Endothelial cell of umbilical vein (primary cell): ENCODE data around the gene PFDN6. TPM values are rescaled to one million over a fixed set of nuclear protein-coding genes. Genes with fewer than 3 reads are reported as not detected.
A peak's percentile ranks its signal among the peaks of the same experiment; 100 is the strongest.

Experiments used
- BruUV-seq: library from RNA; stranded (reverse); fragments of 400-500 nt; replicated peaks from 2 replicates; lab custom pipeline; 2021; lab: Mats Ljungman, UMichigan
- CTCF ChIA-PET: fragments of 300-600, 350-600 bp; sonication (Branson Sonifier 250); formaldehyde crosslinking; loops from one replicate; lab custom pipeline; 2021; ENCODE audit warnings: antibody characterized with exemption, inconsistent platforms; lab: Charles Lee
- POLR2A ChIA-PET: fragments of 300-600, 350-600 bp; sonication (Branson Sonifier 250); formaldehyde crosslinking; loops from one replicate; lab custom pipeline; 2021; ENCODE audit warnings: antibody characterized with exemption, inconsistent platforms; lab: Charles Lee
- DNase-seq: peaks from one replicate; pipeline ENCODE4 v3.0.0-alpha.2; 2011; ENCODE audit warnings: low read depth, low spot score
- FAIRE-seq: peaks from 2 replicates; lab custom pipeline; 2011; peaks lifted over from hg19 to GRCh38; lab: Jason Lieb, UNC
- H2AFZ ChIP-seq: 2 replicates; pipeline ENCODE4 v1.6.0; 2012; ENCODE audit warnings: low read depth, low read length, control low read depth, inconsistent platforms
- H3K27ac ChIP-seq: 2 replicates; pipeline ENCODE4 v1.5.1; 2011; ENCODE audit warnings: low read depth, mild to moderate bottlenecking, control low read depth, low read length, moderate library complexity; ENCODE audit not compliant: insufficient read depth
- H3K27me3 ChIP-seq, 2 experiments: 2 replicates each; pipeline versions ENCODE4 v1.6.0 to v1.6.1; 2011; ENCODE audit warnings: low read length in 2 of 2, mixed read lengths in 1 of 2; ENCODE audit not compliant: control insufficient read depth in 2 of 2, insufficient read depth in 2 of 2
- H3K36me3 ChIP-seq, 2 experiments: 2 replicates in 1 of 2; 3 replicates in 1 of 2; pipeline ENCODE4 v1.5.1; 2011; ENCODE audit warnings: low read length in 2 of 2, mild to moderate bottlenecking in 1 of 2, moderate library complexity in 1 of 2; ENCODE audit not compliant: control insufficient read depth in 2 of 2, insufficient read depth in 2 of 2; ENCODE audit errors: extremely low read depth in 1 of 2
- H3K4me1 ChIP-seq: 3 replicates; pipeline ENCODE4 v1.5.1; 2011; ENCODE audit warnings: mild to moderate bottlenecking, low read length; ENCODE audit not compliant: control insufficient read depth, insufficient read depth; ENCODE audit errors: extremely low read depth
- H3K4me2 ChIP-seq: 2 replicates; pipeline ENCODE4 v1.6.1; 2011; ENCODE audit warnings: low read length, control low read depth, mixed read lengths; ENCODE audit not compliant: insufficient read depth
- H3K4me3 ChIP-seq, 3 experiments: fragments of 200-600 bp in 1 of 3; sonication (generic), shearing (Covaris generic) in 1 of 3; replicated peaks in 1 of 3; 2 replicates each; pipeline ENCODE4 v1.5.1; 2011 to 2016; ENCODE audit warnings: control low read depth in 3 of 3, low read length in 3 of 3, mild to moderate bottlenecking in 2 of 3, inconsistent platforms in 1 of 3, low read depth in 1 of 3, moderate library complexity in 1 of 3; ENCODE audit not compliant: insufficient read depth in 1 of 3
- H3K79me2 ChIP-seq: 2 replicates; pipeline ENCODE4 v1.6.0; 2012; ENCODE audit warnings: low read length, inconsistent platforms; ENCODE audit not compliant: control insufficient read depth, insufficient read depth
- H3K9ac ChIP-seq: replicated peaks from 2 replicates; pipeline ENCODE3; 2011; ENCODE audit warnings: low read length, control low read depth; ENCODE audit not compliant: insufficient read depth; ENCODE audit errors: extremely low read depth
- H3K9me1 ChIP-seq: replicated peaks from 3 replicates; pipeline ENCODE4 v1.6.0; 2011; ENCODE audit warnings: mild to moderate bottlenecking, low read length; ENCODE audit not compliant: control insufficient read depth, insufficient read depth; ENCODE audit errors: extremely low read depth
- H3K9me3 ChIP-seq: replicated peaks from 2 replicates; pipeline ENCODE4 v1.5.1; 2012; ENCODE audit warnings: low read length, inconsistent platforms; ENCODE audit not compliant: control insufficient read depth, insufficient read depth
- H4K20me1 ChIP-seq: replicated peaks from 2 replicates; pipeline ENCODE3; 2011; ENCODE audit warnings: mild to moderate bottlenecking, low read length; ENCODE audit not compliant: control insufficient read depth, insufficient read depth; ENCODE audit errors: extremely low read depth
- EZH2 ChIP-seq: IDR thresholded peaks from 2 replicates; pipeline ENCODE4 v1.6.1; 2012; ENCODE audit warnings: borderline replicate concordance, low read depth, mild to moderate bottlenecking, moderate library complexity, low read length, inconsistent platforms; ENCODE audit not compliant: severe bottlenecking
- FOS ChIP-seq: IDR thresholded peaks from 2 replicates; pipeline ENCODE4 v1.6.1; 2011; ENCODE audit warnings: mild to moderate bottlenecking, low read length, moderate library complexity, borderline replicate concordance; ENCODE audit not compliant: insufficient read depth
- GATA2 ChIP-seq: IDR thresholded peaks from 2 replicates; pipeline ENCODE4 v1.7.0; 2011; ENCODE audit warnings: low read depth, mild to moderate bottlenecking, moderate library complexity, mixed read lengths, low read length; ENCODE audit not compliant: insufficient read length, insufficient read depth
- JUN ChIP-seq: IDR thresholded peaks from 2 replicates; pipeline ENCODE4 v1.6.1; 2011; ENCODE audit warnings: borderline replicate concordance, low read depth; ENCODE audit not compliant: insufficient read length, insufficient read depth
- MYC ChIP-seq: IDR thresholded peaks from one replicate; pipeline ENCODE4 v1.6.1; 2011; ENCODE audit warnings: mild to moderate bottlenecking, low read depth, low read length
- POLR2A ChIP-seq: IDR thresholded peaks from 2 replicates; pipeline ENCODE4 v1.6.1; 2012; ENCODE audit warnings: low read depth, mild to moderate bottlenecking, control low read depth, low read length
- POLR2AphosphoS5 ChIP-seq: IDR thresholded peaks from 2 replicates; pipeline ENCODE4 v1.6.1; 2012; ENCODE audit warnings: low read depth, mild to moderate bottlenecking, control low read depth, low read length, moderate library complexity; ENCODE audit not compliant: insufficient read depth
- dilution Hi-C: fragments of 300-500 bp; cut with MboI; formaldehyde crosslinking; loops from one replicate; pipeline ENCODE4 v1.15.0; 2019; ENCODE audit warnings: low sequenced_read_pairs; ENCODE audit not compliant: extremely low pct_ligation_motif_present
- intact Hi-C: fragments of 100-400 bp; cut with micrococcal nuclease; formaldehyde crosslinking; loops from one replicate; pipeline ENCODE4 v1.10.0; 2022
- polyA plus RNA-seq, 4 experiments: library from polyadenylated mRNA; depleted of rRNA in 3 of 4; stranded (reverse) in 3 of 4; unstranded in 1 of 4; fragments of >200 nt; gene quantifications; 2 replicates each; pipeline versions ENCODE4 v1.2.1 to v1.2.3, GENCODE V29; 2011 to 2012; ENCODE audit warnings: missing spikeins in 1 of 4
- total RNA-seq: library from RNA; stranded (reverse); gene quantifications from 2 replicates; pipeline ENCODE4 v1.2.3, GENCODE V29; 2021
- TF ChIP-seq, protein P1 (sequence below), 2 donors: IDR thresholded peaks; 1 replicate in 1 of 2; 2 replicates in 1 of 2; pipeline ENCODE4 v1.5.1; 2011; ENCODE audit warnings: low read length in 2 of 2, mild to moderate bottlenecking in 2 of 2, moderate library complexity in 2 of 2, control low read depth in 1 of 2, inconsistent platforms in 1 of 2, low read depth in 1 of 2; ENCODE audit not compliant: insufficient read depth in 1 of 2; ENCODE audit errors: extremely low read depth in 1 of 2
- TF ChIP-seq, protein P2 (sequence below): IDR thresholded peaks from 2 replicates; pipeline ENCODE4 v1.6.1; 2011; ENCODE audit not compliant: insufficient read depth, insufficient read length

PFDN6 gene
- total and polyA plus RNA-seq, 2 donors (not counting 3 experiments of a cell fraction or from before 2014, with no cell fraction given): 31.0 to 63.5 TPM

DNA sequence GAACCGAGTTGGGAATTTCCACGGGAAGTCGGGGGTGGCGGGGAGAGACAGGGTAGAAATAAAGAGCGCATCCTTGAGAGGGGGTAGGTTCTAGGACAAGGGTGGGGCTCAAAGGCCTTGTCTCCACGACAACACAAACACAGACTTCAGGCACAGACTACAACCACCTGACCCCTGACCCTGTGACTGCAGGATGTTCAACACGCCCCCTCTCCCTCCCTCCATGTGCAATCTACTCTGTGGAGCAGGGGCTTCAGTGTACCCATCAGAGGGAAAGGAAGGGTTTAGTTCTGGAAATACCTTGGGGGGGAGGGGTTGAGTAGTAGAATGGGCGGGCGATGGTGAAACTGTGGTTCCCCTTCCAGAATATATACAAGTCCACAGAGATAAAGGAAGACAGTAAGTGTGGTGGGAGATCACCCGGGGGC, 25.1 kb downstream of the PFDN6 start:
- peak overlapping the region; percentile 37 to 96 (median 65) for H3K4me3 ChIP-seq
- no peaks in the 10 kb centered on the region for H4K20me1 ChIP-seq
- no TSS peak for BruUV-seq
- H3K9me1 ChIP-seq: no peaks in the 10 kb centered on the region
- dilution Hi-C loops (no loop called here), intact Hi-C loops (loop anchor here (1.0 to 10.0 kb wide), 3 partner anchors 15 to 260 kb away; partner anchors contain the start of genes HSD17B8, RXRB and SLC39A7)
- peak overlapping the region; percentile 48 for H3K27ac ChIP-seq
- FAIRE-seq: peak; percentile 90
- no peaks in the 10 kb centered on the region for H3K9me3 ChIP-seq
- POLR2A ChIA-PET: no interaction called here
- H3K27me3 ChIP-seq: no peaks in the 10 kb centered on the region
- H3K79me2 ChIP-seq: peaks cover 24% of the 10 kb centered on the region
- peak overlapping the region; percentile 25 for H2AFZ ChIP-seq
- H3K4me1 ChIP-seq: peaks cover 31% of the 10 kb centered on the region
- peak overlapping the region; percentile 81 for H3K4me2 ChIP-seq
- peak; percentile 83 for DNase-seq
- TF ChIP-seq, protein P1, sequence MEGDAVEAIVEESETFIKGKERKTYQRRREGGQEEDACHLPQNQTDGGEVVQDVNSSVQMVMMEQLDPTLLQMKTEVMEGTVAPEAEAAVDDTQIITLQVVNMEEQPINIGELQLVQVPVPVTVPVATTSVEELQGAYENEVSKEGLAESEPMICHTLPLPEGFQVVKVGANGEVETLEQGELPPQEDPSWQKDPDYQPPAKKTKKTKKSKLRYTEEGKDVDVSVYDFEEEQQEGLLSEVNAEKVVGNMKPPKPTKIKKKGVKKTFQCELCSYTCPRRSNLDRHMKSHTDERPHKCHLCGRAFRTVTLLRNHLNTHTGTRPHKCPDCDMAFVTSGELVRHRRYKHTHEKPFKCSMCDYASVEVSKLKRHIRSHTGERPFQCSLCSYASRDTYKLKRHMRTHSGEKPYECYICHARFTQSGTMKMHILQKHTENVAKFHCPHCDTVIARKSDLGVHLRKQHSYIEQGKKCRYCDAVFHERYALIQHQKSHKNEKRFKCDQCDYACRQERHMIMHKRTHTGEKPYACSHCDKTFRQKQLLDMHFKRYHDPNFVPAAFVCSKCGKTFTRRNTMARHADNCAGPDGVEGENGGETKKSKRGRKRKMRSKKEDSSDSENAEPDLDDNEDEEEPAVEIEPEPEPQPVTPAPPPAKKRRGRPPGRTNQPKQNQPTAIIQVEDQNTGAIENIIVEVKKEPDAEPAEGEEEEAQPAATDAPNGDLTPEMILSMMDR (IDR thresholded peaks at IDR 0.05; ENCODE audit: extremely low read depth in 1 of 2, insufficient read depth in 1 of 2, low read depth in 1 of 2, low read length in 2 of 2): no peak
- TF ChIP-seq MYC: no peak
- TF ChIP-seq POLR2A: no peak
- TF ChIP-seq EZH2: no peak
- no peak for TF ChIP-seq GATA2
- TF ChIP-seq, protein P2, sequence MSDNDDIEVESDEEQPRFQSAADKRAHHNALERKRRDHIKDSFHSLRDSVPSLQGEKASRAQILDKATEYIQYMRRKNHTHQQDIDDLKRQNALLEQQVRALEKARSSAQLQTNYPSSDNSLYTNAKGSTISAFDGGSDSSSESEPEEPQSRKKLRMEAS: no peak
- no peak for TF ChIP-seq JUN
- no peak for TF ChIP-seq FOS
- TF ChIP-seq POLR2AphosphoS5: no peak
- H3K36me3 ChIP-seq: peaks cover 3 to 9% of the 10 kb centered on the region in 2 experiments
- CTCF ChIA-PET: no interaction called here
- peak overlapping the region; percentile 69 for H3K9ac ChIP-seq
